ENCODE results near the gene MDFI.

GRCh38 chr6:41589223-41589622 is 49.0 kb upstream of the MDFI start:
- no peak for TF ChIP-seq CTCF (conservative IDR thresholded peaks at IDR 0.05; ENCODE audit: low read depth, low read length)
- TF ChIP-seq EZH2 (IDR thresholded peaks at IDR 0.05; ENCODE audit: low read length, unreplicated experiment), result no peak

Measured in PC-3 (cell line).